Activated CD4-positive, alpha-beta T cell treated with anti-CD3 and anti-CD28 coated beads, Interleukin-2, amount 50 U/mL, for 16 hours (primary cell): ENCODE data around the gene ROMO1.
"Not testable (repeated sequence)": the region's sequence is repeated elsewhere in the genome, so short reads cannot be mapped to it uniquely, and the experiment has no call there.

Experiments
- DNase-seq: peaks from one replicate; pipeline ENCODE4 v3.0.0-alpha.2; 2020

ROMO1 gene

DNA sequence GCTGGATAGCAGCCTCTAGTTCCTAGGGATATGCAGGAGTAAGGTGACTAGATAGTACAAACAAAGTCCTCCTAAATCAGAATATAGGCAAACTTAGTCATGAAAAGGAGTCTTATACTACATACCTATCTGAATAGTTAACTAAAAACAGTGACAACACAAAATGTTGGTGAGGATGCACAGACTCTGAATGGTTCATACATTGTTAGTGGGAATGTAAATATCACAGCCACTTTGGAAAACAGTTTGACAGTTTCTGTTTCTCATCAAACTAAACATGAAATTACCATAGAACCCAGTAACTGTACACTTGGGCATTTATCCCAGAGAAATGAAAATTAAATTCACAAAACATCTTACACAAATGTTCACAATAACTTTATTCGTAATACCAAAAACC is 17.2 kb upstream of the ROMO1 start:
- DNase-seq, result no peak

DNA sequence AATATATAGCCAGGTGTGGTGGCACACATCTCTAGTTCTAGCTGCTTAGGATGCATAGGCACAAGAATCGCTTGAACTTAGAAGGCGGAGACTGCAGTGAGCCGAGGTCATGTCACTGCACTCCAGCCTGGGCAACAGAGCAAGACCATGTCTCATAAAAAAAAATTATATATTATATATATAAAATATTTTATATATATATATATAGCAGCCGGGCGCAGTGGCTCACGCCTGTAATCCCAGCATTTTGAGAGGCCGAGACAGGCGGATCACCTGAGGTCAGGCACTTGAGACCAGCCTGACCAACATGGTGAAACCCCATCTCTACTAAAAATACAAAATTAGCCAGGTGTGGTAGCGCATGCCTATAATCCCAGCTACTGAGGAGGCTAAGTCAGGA is 13.8 kb upstream of the ROMO1 start:
- DNase-seq, result not testable (repeated sequence)

DNA sequence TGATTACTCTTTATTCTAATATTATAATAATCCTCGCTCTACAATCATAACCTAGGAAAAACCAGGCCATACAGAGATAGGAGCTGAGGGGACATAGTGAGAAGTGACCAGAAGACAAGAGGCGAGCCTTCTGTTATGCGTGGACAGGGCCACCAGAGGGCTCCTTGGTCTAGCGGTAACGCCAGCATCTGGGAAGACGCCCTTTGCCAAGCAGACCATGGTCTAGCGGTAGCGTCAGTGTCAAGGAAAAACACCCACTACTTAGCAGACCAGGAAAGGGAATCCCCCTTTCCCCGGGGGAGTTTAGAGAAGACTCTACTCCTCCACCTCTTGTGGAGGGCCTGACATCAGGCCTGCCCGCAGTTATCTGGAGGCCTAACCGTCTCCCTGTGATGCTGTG is 12.3 kb upstream of the ROMO1 start:
- DNase-seq, result not testable (repeated sequence)

DNA sequence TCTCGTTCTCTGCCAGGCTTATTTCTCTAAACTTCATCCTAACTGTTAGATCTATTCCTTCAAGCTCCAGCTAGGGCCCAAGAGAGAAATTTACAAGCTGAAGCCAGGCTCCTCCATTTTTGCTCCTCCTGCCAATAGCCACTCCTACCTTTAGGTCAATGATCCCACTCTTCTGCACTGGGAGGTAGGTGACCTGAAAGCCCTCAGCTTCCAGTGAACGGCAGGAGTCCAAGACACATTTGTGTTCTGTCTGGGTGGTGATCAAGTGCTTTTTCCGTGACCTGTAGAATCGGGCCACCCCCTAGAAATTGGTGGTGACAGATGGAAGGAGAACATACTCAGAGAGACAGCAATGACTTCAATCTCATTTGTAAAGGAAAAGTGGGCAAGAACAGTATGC is 8.9 kb upstream of the ROMO1 start:
- no peak for DNase-seq

DNA sequence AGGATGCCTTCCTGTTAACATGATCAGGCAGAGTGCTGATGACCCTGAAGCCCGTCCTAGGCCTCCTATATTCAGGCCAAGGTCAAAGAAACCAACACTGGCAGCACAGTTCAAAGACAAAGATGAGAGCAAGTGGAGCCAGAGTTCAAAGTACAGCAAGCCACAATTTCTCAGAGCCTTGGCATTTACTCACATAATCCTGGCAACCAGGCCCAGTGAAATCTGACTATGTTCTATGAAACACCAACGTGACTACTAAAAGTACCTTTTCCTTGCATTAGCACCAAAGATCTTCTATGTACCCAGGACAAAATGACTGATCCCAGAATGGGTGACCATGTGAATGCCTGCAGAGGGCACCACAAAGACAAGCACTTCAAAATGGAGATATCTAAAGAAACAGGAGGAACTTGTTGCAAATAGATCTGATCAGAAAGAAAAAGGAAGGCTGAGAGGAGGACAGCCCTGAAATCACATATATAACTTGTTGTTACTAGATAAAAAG is 3.9 kb upstream of the ROMO1 start:
- no peak for DNase-seq

DNA sequence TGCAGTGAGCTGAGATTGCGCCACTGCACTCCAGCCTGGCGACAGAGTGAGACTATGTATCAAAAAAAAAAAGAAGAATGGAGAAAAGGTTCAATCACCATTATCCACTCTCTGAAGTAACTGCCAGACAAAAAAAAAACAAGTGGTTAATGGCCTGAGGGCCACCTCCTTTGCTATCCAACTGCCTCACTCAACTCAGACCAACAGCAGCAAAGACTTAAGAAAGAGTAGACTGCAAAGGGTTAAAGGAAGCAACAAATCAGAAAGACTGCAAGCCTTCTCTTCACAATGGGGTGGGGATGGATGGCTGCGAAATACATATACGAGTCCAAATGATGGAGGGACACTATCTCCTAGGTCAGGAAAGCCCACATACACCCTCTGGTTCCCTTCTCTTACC is 3.2 kb upstream of the ROMO1 start:
- no peak for DNase-seq

DNA sequence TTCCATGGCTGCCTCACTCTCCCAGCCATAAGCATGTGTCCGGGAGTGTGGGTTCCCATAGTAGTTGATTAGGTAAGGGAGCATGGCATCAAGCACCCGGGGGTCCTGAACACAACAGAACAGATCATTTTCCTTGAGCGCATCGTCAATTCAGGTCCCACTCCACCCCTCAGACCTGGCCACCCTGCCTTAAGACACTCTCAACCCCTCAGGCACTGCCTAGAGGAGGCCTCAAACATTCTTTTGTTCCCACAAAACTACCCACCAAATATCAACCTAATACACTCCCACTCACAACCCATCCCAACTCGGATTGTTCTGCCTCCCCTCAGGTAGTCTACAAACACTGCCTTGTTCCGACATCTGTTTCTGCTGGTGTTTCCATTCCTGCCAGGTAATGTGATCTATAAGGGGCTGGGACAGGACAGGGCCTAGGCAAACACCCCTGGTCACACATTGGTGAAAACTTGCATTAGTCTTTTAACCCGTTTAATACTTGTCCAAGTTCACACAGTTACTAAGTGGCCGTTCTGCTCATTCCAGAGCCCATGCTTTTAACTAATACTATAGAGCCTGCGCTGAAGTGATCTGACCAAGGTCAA is 1.4 kb upstream of the ROMO1 start:
- DNase-seq, result no peak

DNA sequence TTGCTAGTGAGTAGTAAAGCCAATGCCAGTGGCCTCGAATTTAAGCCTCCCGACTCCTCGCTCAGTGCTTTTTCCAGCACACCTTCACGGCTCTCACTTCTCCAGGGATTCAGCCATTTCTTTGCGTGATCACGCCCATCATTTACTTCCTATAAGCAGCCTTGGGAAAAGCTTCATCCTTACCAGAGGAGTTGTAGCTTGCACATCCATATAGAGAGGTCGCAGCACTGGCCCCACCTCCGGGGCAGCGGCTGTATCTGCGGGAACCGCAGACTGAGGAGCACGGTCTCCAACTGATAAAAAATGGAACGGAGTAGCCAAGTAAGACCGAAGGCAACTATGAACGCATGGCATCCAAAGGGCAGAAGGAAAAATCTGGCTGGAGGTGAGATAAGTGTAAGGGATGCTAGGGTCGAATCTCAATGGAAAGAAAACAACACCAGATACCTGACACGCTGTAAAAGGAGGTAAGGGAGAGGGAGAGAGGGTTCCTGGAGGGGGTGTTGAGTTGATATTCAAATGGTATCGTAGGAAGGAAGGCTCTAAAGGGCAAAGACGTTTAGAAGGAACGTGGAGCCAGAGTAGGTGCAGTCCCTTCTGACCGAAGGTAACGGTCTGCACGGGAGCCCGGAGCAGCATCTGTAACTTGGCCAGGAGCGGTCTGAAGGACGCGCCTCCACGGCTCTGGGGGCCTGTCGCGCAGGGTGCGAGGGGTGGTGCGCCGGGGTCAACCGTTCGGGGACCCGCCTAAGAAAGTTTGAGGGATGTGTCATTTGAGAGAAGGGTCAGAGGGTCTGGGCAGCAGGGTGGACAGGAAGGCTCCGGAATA is 693 bp upstream of the ROMO1 start:
- DNase-seq, result no peak

DNA sequence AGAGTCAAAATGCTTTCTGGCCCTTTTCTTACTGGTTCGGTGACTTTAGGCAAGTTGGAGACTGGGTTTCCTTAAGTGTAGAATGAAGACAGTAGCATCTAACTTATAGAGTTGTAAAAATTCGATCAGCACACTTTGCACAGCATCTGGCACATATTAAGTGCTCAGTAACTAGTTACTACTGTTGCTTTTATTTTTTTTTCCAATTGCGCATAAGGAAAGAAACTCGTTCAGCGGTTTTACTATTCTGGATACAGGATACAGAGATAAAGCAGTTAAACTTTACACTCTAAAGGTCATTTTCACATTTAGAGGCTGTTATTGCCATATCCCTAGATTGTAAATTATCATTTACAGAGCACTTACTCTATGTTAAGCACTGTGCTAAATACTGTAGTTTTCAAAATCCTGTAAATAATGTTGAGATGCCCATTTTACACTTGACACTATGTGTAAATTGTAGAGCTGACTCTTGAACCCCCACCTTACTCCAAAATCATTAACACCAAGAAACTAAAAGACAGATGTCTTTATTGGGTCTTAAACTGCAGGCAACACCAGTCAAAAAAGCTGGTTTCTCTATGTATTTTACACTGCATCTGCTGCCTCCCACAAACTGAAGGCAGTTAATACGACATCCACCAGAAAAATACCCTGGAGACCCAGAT is 886 bp downstream of the ROMO1 start:
- DNase-seq, result no peak

DNA sequence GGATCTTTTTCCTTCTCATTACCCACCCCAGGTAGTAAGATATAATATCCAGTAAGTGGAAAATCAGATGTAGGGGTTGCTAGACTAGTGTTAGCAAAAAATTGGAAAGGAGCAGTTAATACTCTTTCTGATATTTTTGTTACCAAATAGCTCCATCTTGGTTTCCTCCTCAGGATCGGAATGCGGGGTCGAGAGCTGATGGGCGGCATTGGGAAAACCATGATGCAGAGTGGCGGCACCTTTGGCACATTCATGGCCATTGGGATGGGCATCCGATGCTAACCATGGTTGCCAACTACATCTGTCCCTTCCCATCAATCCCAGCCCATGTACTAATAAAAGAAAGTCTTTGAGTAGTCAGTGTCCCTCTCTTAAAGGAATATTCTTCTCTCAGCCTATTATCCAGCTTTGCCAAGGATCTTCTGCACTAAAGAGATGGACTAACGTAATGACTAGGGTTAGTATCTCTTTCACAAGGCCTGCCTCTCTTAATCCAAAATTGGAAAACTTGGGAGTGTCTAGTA is 1.5 kb downstream of the ROMO1 start:
- no peak for DNase-seq

DNA sequence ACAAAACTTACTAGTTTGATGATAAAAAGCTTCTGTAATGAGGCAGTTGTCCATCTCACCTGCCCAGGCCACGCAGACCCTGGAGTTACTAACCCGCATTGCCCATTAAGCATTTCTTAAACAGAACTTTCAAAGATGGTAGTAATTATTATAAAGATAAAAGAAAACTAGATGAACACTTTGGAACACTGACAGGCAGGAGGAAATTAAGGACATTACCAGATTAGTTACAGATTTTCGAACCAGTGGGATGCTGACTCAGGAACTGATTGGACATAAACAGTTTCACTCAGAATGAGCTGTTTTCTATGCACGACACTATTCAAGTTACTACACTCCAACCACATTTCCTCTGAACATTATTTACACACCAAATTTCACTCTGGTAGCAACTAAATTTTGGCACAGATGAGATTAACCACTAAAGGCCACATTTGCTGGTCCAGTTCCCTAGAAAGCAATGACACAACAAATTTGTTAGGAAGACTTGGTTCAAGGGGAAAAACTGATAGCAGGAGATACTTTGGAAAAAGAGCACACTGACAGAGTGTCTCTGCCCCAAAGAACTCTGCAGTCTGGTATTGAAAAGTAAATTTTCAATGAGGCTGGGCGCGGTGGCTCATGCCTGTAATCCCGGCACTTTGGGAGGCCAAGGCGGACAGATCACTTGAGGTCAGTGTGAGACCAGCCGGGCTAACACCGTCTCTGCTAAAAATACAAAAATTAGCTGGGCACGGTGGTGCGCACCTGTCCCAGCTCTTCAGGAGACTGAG is 3.0 kb downstream of the ROMO1 start:
- no peak for DNase-seq

DNA sequence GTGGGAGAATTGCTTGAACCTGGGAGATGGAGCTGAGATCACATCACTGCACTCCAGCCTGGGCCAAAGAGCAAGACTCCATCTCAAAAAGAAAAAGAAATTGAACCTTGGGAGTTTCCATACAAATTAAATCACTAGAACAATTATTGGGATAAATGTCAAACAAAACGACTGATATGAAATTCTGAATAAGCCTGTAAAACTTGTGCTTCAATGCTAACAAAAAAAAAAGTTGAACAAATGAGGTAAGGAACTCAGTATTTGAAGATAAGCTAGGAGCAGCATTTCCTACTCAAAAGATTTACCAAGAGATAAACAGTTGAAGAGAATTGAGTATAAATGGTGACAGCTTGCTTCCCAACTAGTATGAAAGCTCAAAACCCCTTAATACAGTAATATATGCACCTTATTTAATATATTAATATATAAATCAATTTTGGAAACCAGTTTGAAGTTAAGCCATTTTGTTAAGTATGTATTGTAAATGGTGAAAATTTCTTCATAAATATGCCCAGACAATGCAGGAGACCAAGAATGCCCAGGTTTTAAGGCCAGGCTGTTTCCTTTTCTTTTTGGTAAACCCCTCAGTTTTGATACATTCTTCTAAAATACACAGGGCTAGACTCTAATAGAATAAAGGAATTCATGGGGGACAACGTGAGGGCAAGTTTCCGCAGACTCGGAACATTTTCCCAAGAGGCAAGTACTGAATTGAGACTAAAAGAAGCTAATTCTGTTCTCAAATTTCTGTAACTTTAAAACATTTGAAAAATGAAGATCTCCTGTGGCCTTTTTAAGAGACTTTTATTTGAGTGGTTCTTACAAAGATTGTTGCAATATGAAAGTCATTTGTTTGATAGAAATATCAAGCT is 3.9 kb downstream of the ROMO1 start:
- no peak for DNase-seq

DNA sequence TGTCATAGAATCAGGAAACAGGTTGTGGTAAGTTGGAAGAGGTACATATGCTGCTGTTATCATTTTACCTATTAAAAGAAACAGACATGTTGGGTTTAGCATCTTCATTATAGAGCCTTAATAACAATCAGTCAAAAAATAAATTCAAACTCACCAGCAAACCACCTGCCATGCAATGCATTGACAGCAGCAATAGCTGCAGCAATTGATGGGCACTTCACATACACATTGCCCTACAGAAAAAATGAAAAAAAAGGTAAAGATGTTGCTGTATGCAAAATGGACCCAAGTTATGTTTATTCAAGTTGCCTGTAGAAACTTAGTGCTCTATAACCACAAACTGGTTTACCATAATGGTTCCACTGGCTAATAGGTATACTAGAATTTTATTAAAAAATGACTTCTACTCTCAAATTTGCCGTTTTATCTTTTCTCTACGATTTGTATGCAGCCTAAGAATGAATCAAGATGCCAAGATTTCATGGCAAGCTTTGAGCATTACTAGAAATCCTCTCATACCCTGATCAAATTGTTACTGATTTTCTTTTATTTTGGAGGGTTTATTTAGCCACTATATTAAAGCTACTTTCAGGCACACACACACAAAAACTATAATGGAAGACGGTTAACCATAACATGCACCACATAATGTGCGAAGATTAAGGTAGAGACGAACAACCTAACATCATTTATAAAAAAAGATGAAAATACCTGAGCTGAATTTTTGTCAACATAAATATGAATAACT is 5.5 kb downstream of the ROMO1 start:
- no peak for DNase-seq

DNA sequence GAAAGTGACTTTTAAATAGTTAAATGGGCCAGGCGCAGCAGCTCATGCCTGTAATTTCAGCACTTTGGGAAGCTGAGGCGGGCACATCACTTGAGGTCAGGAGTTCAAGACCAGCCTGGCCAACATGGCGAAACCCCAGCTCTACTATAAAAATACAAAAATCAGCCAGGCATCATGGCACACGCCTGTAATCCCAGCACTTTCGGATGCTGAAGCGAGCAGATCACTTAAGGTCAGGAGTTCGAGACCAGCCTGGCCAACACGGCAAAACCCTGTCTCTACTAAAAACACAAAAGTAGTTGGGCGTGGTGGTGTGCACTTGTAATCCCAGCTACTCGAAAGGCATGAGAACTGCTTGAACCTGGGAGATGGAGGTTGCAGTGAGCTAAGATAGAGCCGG is 6.7 kb downstream of the ROMO1 start:
- DNase-seq, result not testable (repeated sequence)

DNA sequence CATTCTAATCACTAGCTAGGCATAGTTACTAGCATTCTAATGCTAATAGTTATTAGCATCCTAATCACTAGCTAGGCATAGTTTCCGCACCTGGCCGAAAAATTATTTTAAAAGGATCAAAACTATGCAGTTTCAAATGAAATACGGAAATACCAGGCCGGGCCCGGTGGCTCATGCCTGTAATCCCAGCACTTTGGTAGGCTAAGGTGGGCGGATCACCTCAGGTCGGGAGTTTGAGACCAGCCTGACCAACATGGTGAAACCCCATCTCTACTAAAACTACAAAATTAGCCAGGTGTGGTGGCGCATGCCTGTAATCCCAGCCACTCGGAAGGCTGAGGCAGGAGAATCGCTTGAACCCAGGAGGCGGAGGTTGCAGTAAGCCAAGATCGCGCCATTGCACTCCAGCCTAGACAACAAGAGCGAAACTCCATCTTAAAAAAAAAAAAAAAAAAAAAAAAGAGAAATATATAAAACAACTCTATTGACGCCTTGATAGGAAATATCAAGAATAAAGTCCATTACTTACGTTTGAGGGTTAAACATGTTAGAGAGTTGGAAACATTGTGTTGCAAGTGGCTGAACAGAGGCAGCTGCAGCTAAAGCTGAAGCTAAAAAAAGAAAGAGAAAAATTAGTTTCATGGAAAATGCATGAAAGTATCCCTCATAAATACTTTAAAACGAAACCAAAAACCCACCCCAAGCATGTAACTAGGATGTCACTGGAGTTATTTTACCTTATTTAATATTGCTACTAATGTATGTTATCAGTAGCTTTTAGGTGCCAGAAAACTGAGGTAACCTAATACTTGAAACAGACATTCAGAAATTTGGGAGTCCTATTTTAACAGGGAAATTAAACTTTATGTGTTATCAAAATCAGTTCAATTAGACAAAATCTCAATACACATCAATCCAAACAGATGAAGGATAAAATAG is 7.7 kb downstream of the ROMO1 start:
- not testable (repeated sequence) for DNase-seq

DNA sequence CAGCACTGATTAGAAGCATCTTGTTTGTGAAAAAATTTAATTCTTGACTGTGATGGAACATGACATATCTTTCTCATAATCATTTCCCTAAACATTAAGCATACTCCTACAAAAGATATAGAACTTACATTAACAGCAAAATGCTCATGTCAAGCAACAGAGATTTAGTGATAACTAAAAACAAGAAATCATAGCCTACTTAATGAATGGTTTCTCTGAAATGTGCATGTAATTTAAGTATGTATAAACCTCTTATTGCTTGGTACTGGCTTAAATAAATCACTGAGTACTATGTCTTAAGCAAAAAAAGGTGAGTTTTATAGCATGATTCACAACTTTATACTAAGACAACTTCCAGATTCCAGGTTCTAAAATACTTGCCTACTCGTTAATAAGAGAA is 9.3 kb downstream of the ROMO1 start:
- no peak for DNase-seq

DNA sequence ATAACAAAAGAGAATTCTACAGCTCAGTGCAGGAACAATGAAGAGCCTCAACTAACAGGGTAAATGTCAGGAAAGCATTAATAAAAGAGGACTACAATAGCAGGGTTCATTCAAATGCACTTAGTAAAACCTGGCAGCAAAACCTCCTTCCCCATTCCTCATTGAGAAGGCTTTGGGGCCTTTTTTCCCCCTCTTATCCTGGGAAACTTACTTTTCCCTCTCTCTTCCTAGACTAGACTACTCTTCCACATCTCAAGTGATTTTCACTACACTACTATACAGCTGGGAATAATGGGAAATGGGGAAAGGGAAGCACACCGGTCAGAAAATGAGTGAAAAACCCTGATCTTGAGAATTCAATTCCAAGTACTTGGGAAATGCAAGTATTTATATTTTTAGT is 10.1 kb downstream of the ROMO1 start:
- no peak for DNase-seq

DNA sequence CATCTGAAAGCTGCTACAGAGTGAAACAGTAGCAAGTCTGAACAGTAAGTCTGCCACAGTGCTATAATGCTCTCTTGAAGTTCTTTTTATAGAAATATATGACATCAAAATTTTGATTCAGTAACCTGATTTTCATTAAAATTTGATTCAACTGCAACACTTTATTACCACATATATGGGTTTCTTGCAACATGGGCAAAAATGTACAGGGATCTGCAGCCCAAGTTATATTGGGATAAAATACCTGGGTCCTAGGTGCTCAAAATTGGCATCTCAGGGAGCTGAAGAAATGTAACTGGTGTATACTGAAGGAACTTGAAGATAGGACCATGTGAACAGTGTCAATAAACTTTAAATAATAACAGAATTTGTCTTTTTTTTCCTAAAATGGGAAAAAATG is 10.8 kb downstream of the ROMO1 start:
- no peak for DNase-seq

DNA sequence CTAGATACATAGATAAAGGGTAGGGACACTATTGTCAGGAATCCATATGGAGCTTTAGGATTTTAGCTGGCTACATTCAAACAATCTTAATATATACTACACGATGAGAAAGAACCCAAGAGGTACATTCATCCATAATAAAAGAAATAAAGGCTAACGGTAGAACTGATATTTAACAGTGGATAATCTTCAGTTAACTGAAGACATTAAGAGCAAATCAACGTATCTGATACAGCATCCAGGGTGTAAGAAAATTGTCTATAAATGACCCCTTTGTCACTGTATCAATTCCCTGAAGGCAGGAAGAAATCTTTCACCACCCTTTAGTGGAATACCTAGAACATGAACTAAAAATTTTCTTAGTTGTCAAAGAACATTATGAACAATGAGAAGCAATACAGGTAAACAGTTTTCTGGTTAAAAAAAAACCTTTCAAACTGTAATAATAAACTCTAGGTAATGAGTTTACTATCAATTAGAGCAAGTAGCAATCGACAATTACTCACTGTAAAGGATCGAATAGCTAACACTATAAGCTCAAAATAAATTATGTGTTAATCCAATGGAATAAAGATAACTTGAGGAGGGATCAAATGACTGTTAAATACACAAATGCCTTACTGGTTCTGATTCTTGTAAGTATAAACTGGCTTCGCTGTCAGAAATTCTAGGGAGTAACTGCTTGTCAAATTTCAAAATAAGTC is 11.8 kb downstream of the ROMO1 start:
- no peak for DNase-seq
